Activated naive CD8-positive, alpha-beta T cell (primary cell): ENCODE results near the gene SPATA1.

Experiments used
- H3K27ac Mint-ChIP-seq: one replicate; pipeline ENCODE4 v1.8.0; 2021; ENCODE audit warnings: mixed read lengths
- H3K27me3 Mint-ChIP-seq: one replicate; pipeline ENCODE4 v1.8.0; 2021; ENCODE audit warnings: mixed read lengths
- H3K36me3 Mint-ChIP-seq: one replicate; pipeline ENCODE4 v1.8.0; 2021; ENCODE audit warnings: mixed read lengths
- H3K4me1 Mint-ChIP-seq: one replicate; pipeline ENCODE4 v1.8.0; 2021; ENCODE audit warnings: low read depth, mixed read lengths
- H3K4me3 Mint-ChIP-seq: one replicate; pipeline ENCODE4 v1.8.0; 2021; ENCODE audit warnings: mild to moderate bottlenecking, mixed read lengths
- H3K9me3 Mint-ChIP-seq: one replicate; pipeline ENCODE4 v1.8.0; 2021; ENCODE audit warnings: low read depth, mixed read lengths

The SPATA1 gene

GRCh38 chr1:84598418-84598817 is 92.2 kb downstream of the SPATA1 start:
- Mint-ChIP-seq H3K27ac (peak overlapping the region; percentile 91), H3K9me3 (no peaks in the 10 kb centered on the region), H3K4me1 (peaks cover 23% of the 10 kb centered on the region), H3K4me3 (no peak overlapping the region), H3K27me3 (no peaks in the 10 kb centered on the region), H3K36me3 (no peaks in the 10 kb centered on the region)

GRCh38 chr1:84598846-84599741 is 92.9 kb downstream of the SPATA1 start:
- Mint-ChIP-seq H3K27me3 (no peaks in the 10 kb centered on the region), H3K36me3 (peaks cover under 1% of the 10 kb centered on the region), H3K27ac (peak overlapping the region; percentile 91), H3K9me3 (no peaks in the 10 kb centered on the region), H3K4me3 (peak overlapping the region; percentile 52), H3K4me1 (peaks cover 23% of the 10 kb centered on the region)

GRCh38 chr1:84600796-84601195 is 94.6 kb downstream of the SPATA1 start:
- Mint-ChIP-seq H3K27me3 (no peaks in the 10 kb centered on the region), H3K9me3 (peaks cover 14% of the 10 kb centered on the region), H3K4me3 (no peak overlapping the region), H3K36me3 (peaks cover 11% of the 10 kb centered on the region), H3K4me1 (peaks cover 23% of the 10 kb centered on the region), H3K27ac (peak overlapping the region; percentile 91)

GRCh38 chr1:84603223-84603622 is 97.0 kb downstream of the SPATA1 start:
- peaks cover 23% of the 10 kb centered on the region for H3K4me1 Mint-ChIP-seq
- no peak overlapping the region for H3K4me3 Mint-ChIP-seq
- H3K27ac Mint-ChIP-seq = no peak overlapping the region
- H3K36me3 Mint-ChIP-seq = peaks cover 19% of the 10 kb centered on the region
- no peaks in the 10 kb centered on the region for H3K27me3 Mint-ChIP-seq
- H3K9me3 Mint-ChIP-seq = peaks cover 23% of the 10 kb centered on the region

- Mint-ChIP-seq H3K9me3 (peaks cover 23% of the 10 kb centered on the region), H3K27ac (no peak overlapping the region), H3K4me3 (no peak overlapping the region), H3K27me3 (no peaks in the 10 kb centered on the region), H3K4me1 (peaks cover 14% of the 10 kb centered on the region), H3K36me3 (peaks cover 19% of the 10 kb centered on the region)
Observed at GRCh38 chr1:84603941-84604830, 98.0 kb downstream of the SPATA1 start.

GRCh38 chr1:84605157-84605556 is 99.0 kb downstream of the SPATA1 start:
- H3K9me3 Mint-ChIP-seq = peaks cover 23% of the 10 kb centered on the region
- no peak overlapping the region for H3K27ac Mint-ChIP-seq
- H3K4me3 Mint-ChIP-seq = no peak overlapping the region
- peaks cover 5% of the 10 kb centered on the region for H3K4me1 Mint-ChIP-seq
- H3K36me3 Mint-ChIP-seq = peaks cover 19% of the 10 kb centered on the region
- H3K27me3 Mint-ChIP-seq = no peaks in the 10 kb centered on the region

GRCh38 chr1:84606977-84607376 is 100.8 kb downstream of the SPATA1 start:
- no peaks in the 10 kb centered on the region for H3K27me3 Mint-ChIP-seq
- H3K36me3 Mint-ChIP-seq = peaks cover 24% of the 10 kb centered on the region
- no peak overlapping the region for H3K27ac Mint-ChIP-seq
- no peak overlapping the region for H3K4me3 Mint-ChIP-seq
- peaks cover 14% of the 10 kb centered on the region for H3K4me1 Mint-ChIP-seq
- H3K9me3 Mint-ChIP-seq = peaks cover 23% of the 10 kb centered on the region

GRCh38 chr1:84611091-84611490 is 104.9 kb downstream of the SPATA1 start:
- Mint-ChIP-seq H3K27ac (peak overlapping the region; percentile 88), H3K9me3 (peaks cover 13% of the 10 kb centered on the region), H3K4me3 (peak overlapping the region; percentile 68), H3K27me3 (no peaks in the 10 kb centered on the region), H3K4me1 (peaks cover 23% of the 10 kb centered on the region), H3K36me3 (peaks cover 23% of the 10 kb centered on the region)

- Mint-ChIP-seq H3K9me3 (peaks cover 7% of the 10 kb centered on the region), H3K36me3 (peaks cover 18% of the 10 kb centered on the region), H3K4me3 (peak overlapping the region; percentile 68), H3K27ac (peak overlapping the region; percentile 88), H3K4me1 (peaks cover 22% of the 10 kb centered on the region), H3K27me3 (no peaks in the 10 kb centered on the region)
Observed at GRCh38 chr1:84611796-84612195, 105.6 kb downstream of the SPATA1 start.

- Mint-ChIP-seq H3K4me3 (no peak overlapping the region), H3K27me3 (no peaks in the 10 kb centered on the region), H3K9me3 (peaks cover 7% of the 10 kb centered on the region), H3K27ac (no peak overlapping the region), H3K36me3 (peaks cover 18% of the 10 kb centered on the region), H3K4me1 (peaks cover 22% of the 10 kb centered on the region)
Observed at GRCh38 chr1:84613026-84613425, 106.8 kb downstream of the SPATA1 start.

- Mint-ChIP-seq H3K4me1 (peaks cover 22% of the 10 kb centered on the region), H3K9me3 (peaks cover 7% of the 10 kb centered on the region), H3K4me3 (no peak overlapping the region), H3K27me3 (no peaks in the 10 kb centered on the region), H3K27ac (no peak overlapping the region), H3K36me3 (peaks cover 18% of the 10 kb centered on the region)
Observed at GRCh38 chr1:84613887-84614286, 107.7 kb downstream of the SPATA1 start.

GRCh38 chr1:84615790-84616189 is 109.6 kb downstream of the SPATA1 start:
- Mint-ChIP-seq H3K4me3 (no peak overlapping the region), H3K27me3 (no peaks in the 10 kb centered on the region)

More at GRCh38 chr1:84615790-84616189, 109.6 kb downstream of the SPATA1 start:
- Mint-ChIP-seq H3K36me3 (peaks cover 17% of the 10 kb centered on the region), H3K27ac (no peak overlapping the region), H3K9me3 (peaks cover 7% of the 10 kb centered on the region), H3K4me1 (peaks cover 31% of the 10 kb centered on the region)
